Endothelial cell (in vitro differentiated cells): ENCODE data around the gene ORM1. TPM values are rescaled to one million over a fixed set of nuclear protein-coding genes. Genes with fewer than 3 reads are reported as not detected.

Experiments used
- DNase-seq: peaks from one replicate; pipeline ENCODE4 v3.0.0; 2021; ENCODE audit warnings: low spot score
- H3K27ac Mint-ChIP-seq: one replicate; pipeline ENCODE4 v1.8.0; 2021; ENCODE audit warnings: mixed read lengths, inconsistent platforms; ENCODE audit not compliant: unreplicated experiment
- H3K27me3 Mint-ChIP-seq: one replicate; pipeline ENCODE4 v1.8.0; 2021; ENCODE audit warnings: mild to moderate bottlenecking, moderate library complexity, mixed read lengths, inconsistent platforms; ENCODE audit not compliant: unreplicated experiment
- H3K36me3 Mint-ChIP-seq: one replicate; pipeline ENCODE4 v1.8.0; 2021; ENCODE audit warnings: mild to moderate bottlenecking, low read depth, mixed read lengths, inconsistent platforms; ENCODE audit not compliant: unreplicated experiment
- H3K4me1 Mint-ChIP-seq: one replicate; pipeline ENCODE4 v1.8.0; 2021; ENCODE audit warnings: mild to moderate bottlenecking, mixed read lengths, inconsistent platforms; ENCODE audit not compliant: unreplicated experiment
- H3K4me3 Mint-ChIP-seq: one replicate; pipeline ENCODE4 v1.8.0; 2021; ENCODE audit warnings: mild to moderate bottlenecking, mixed read lengths, inconsistent platforms; ENCODE audit not compliant: unreplicated experiment
- H3K9me3 Mint-ChIP-seq: one replicate; pipeline ENCODE4 v1.8.0; 2021; ENCODE audit warnings: mixed read lengths, inconsistent platforms; ENCODE audit not compliant: unreplicated experiment
- total RNA-seq: library from RNA; stranded (reverse); fragmentation: NEBNext Ultra II Directional; extraction: Animal tissue kit (Norgen Biotek cat#: 25700); gene quantifications from one replicate; pipeline ENCODE4 v1.2.1, GENCODE V29; 2021; ENCODE audit not compliant: unreplicated experiment
- TF ChIP-seq, protein P1 (sequence below): fragments of 200-600 bp; sonication (generic); IDR thresholded peaks from one replicate; pipeline ENCODE4 v1.5.0; 2021; ENCODE audit warnings: antibody characterized with exemption; ENCODE audit not compliant: unreplicated experiment

The ORM1 gene
- total RNA-seq, 1 donor from 2014 or later: not detected

DNA sequence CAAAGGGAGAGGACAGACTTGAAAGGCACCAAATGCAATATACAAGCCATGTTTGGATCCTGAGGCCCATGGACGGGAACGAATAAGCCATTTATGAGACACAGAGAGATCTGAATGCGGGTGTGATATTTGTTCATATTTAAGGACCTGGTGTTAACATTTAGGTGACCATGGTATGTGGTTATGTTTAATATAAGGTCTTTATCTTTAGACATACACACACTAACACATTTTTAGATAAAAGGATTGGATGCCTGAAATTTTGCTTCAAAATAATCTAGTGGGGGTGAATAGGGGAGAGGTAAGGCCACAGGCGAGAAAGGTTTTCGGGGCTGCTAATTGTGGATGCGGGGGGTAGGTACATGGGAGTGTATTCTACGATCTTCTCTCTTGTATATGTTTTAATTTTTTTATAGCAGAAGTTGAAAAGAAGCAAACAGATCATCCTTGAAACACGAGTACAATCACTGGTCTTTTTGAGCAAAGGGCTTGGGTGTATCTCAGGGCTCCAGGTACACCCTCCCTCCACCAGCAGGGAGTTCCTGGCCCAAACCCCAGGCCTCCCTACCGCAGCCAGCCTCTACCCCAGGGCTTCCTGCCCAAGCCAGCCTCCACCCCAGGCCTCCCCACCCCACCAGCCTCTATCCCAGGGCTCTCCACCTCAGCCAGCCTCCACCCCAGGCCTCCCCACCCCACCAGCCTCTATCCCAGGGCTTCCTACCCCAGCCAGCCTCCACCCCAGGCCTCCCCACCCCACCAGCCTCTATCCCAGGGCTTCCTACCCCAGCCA lies 52.7 kb downstream of the ORM1 start:
- no peaks in the 10 kb centered on the region for H3K9me3 Mint-ChIP-seq
- TF ChIP-seq, protein P1, sequence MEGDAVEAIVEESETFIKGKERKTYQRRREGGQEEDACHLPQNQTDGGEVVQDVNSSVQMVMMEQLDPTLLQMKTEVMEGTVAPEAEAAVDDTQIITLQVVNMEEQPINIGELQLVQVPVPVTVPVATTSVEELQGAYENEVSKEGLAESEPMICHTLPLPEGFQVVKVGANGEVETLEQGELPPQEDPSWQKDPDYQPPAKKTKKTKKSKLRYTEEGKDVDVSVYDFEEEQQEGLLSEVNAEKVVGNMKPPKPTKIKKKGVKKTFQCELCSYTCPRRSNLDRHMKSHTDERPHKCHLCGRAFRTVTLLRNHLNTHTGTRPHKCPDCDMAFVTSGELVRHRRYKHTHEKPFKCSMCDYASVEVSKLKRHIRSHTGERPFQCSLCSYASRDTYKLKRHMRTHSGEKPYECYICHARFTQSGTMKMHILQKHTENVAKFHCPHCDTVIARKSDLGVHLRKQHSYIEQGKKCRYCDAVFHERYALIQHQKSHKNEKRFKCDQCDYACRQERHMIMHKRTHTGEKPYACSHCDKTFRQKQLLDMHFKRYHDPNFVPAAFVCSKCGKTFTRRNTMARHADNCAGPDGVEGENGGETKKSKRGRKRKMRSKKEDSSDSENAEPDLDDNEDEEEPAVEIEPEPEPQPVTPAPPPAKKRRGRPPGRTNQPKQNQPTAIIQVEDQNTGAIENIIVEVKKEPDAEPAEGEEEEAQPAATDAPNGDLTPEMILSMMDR: no peak
- peak overlapping the region; percentile 16 for H3K27ac Mint-ChIP-seq
- peaks cover 66% of the 10 kb centered on the region for H3K4me1 Mint-ChIP-seq
- H3K27me3 Mint-ChIP-seq: peaks cover 17% of the 10 kb centered on the region
- DNase-seq: no peak
- H3K36me3 Mint-ChIP-seq: peaks cover 43% of the 10 kb centered on the region
- H3K4me3 Mint-ChIP-seq: peak overlapping the region; percentile 3

Other genes starting within 250 kb of the ORM1 start
- gene AMBP, start 244.8 kb upstream of the ORM1 start, total RNA-seq: not detected
- 0.26 TPM for gene KIF12, start 223.8 kb upstream of the ORM1 start, total RNA-seq
- gene COL27A1, start 167.6 kb upstream of the ORM1 start, total RNA-seq: 61.4 TPM
- not detected for gene ORM2, start 6.8 kb downstream of the ORM1 start, total RNA-seq
- 79.1 TPM for gene AKNA, start 64.9 kb downstream of the ORM1 start, total RNA-seq
- 4.1 TPM for gene WHRN, start 182.4 kb downstream of the ORM1 start, total RNA-seq